Tibial artery (tissue), 4 donors: ENCODE data around the gene GLI2.

Source experiments
- DNase-seq, 2 donors: peaks; one replicate each; pipeline ENCODE4 v3.0.0-alpha.2; 2019
- H3K27ac ChIP-seq, 2 donors: fragments of 200-600 bp; sonication (generic) in 1 of 2; 1 replicate in 1 of 2; 2 replicates in 1 of 2; pipeline ENCODE4 v1.5.1; 2018 to 2019; ENCODE audit warnings: mild to moderate bottlenecking in 1 of 2
- H3K27me3 ChIP-seq, 2 donors: fragments of 200-600 bp; sonication (generic) in 1 of 2; one replicate each; pipeline versions ENCODE4 v1.5.1 to v1.6.0; 2016 to 2019
- H3K36me3 ChIP-seq, 3 donors: fragments of 200-600 bp; sonication (generic) in 2 of 3; one replicate each; pipeline ENCODE4 v1.5.1; 2016 to 2019; ENCODE audit warnings: mild to moderate bottlenecking in 2 of 3
- H3K4me1 ChIP-seq, 4 donors: fragments of 200-600 bp; sonication (generic) in 2 of 4; 1 replicate in 3 of 4; 2 replicates in 1 of 4; pipeline ENCODE4 v1.5.1; 2016 to 2019
- H3K4me3 ChIP-seq, 2 donors: fragments of 200-600 bp; sonication (generic) in 1 of 2; 1 replicate in 1 of 2; 2 replicates in 1 of 2; pipeline ENCODE4 v1.5.1; 2018 to 2019; ENCODE audit warnings: mild to moderate bottlenecking in 2 of 2
- H3K9me3 ChIP-seq, 3 donors: fragments of 200-600 bp; sonication (generic) in 1 of 3; one replicate each; pipeline ENCODE4 v1.5.1; 2016 to 2019
- CTCF ChIP-seq, 2 experiments: fragments of 200-600 bp in 1 of 2; fragments of 450-650 bp in 1 of 2; IDR thresholded peaks; one replicate each; pipeline ENCODE4 v1.5.1; 2017 to 2019; ENCODE audit warnings: antibody characterized with exemption in 2 of 2, mild to moderate bottlenecking in 1 of 2, moderate library complexity in 1 of 2
- intact Hi-C: fragments of 100-400 bp; cut with DNase I; formaldehyde crosslinking; loops from one replicate; pipeline ENCODE4 v1.15.0; 2023; ENCODE audit warnings: low total_unique reads

The GLI2 gene

DNA sequence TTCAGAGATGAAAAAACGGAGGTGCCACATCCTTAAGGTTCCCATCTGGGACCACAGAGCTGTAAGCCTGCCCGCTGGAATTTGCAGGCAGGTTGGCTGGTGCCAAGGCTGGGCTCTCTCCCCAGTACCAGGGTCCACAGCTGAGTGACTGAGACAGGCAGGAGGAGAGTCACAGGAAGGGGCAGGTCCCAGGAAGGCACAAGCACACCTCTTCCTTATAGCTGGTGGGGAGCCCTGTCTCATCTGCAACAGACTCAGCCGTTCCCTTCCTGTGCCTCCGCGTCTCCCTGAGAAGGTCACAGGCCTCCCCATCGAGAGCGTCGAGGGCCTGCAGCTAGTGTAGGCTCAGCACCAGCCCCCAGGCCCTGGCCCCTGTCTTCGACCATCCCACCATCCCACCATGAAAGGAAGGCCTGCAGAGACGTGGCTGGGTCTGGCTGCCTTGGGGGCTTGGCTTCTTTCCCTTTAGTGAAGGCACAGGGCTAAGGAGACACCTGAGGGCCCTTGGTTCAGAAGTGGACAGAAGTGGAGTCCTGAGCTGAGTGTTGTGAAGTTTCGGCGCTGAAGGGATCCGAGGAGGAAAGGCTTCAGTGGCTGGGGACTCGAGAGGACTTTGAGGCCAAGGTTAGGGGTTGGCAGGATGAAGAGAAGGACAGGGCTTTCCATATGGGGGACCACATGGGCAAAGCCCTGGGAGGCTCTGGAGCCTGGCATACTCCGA, 26.8 kb downstream of the GLI2 start:
- TF ChIP-seq CTCF (IDR thresholded peaks at IDR 0.05) = no peak
- Histone ChIP-seq H3K4me3 (no peak overlapping the region), H3K27me3 (no peaks in the 10 kb centered on the region), H3K4me1 (peaks cover 0 to 69% (median 55%) of the 10 kb centered on the region in 4 donors), H3K9me3 (no peaks in the 10 kb centered on the region), H3K36me3 (no peaks in the 10 kb centered on the region), H3K27ac (no peak overlapping the region)
- intact Hi-C loops = no loop called here
- peak; percentile 12 to 55 for DNase-seq

DNA sequence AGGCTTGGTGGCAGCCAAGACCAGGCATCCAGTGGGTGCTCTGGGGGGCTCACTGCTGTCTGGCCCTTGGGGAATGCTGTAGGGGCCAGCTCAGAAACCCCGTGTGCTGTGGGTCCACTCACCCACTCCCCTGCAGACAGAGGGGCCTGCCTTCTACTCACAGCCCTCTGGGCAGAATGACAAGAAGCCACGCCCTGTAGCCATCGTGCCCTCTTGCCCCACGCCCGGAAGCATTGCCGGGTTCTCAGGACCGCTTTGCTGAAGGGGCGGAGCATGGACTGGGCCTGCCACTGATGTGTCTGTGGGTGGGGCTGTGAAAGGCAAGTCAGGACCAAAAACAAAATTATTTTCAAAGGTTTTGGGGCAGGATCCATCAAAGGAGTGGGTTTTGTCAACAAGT, 27.8 kb downstream of the GLI2 start:
- intact Hi-C loops = no loop called here
- TF ChIP-seq CTCF (IDR thresholded peaks at IDR 0.05) = no peak
- H3K4me1 ChIP-seq = peaks cover 0 to 59% (median 46%) of the 10 kb centered on the region in 4 donors
- no peaks in the 10 kb centered on the region for H3K27me3 ChIP-seq
- H3K36me3 ChIP-seq = no peaks in the 10 kb centered on the region
- H3K27ac ChIP-seq = peak overlapping the region in 1 of 2 donors; percentile 7
- H3K4me3 ChIP-seq = no peak overlapping the region
- no peaks in the 10 kb centered on the region for H3K9me3 ChIP-seq
- DNase-seq = peak; percentile 51 to 71

- TF ChIP-seq CTCF (IDR thresholded peaks at IDR 0.05) = no peak
- Histone ChIP-seq H3K36me3 (no peaks in the 10 kb centered on the region), H3K4me3 (no peak overlapping the region), H3K27ac (peak overlapping the region in 1 of 2 donors; percentile 7), H3K9me3 (no peaks in the 10 kb centered on the region), H3K4me1 (peaks cover 0 to 54% (median 41%) of the 10 kb centered on the region in 4 donors), H3K27me3 (no peaks in the 10 kb centered on the region)
- peak; percentile 16 to 44 for DNase-seq
- intact Hi-C loops = no loop called here
Measured at GRCh38 chr2:120763931-120764330, 28.3 kb downstream of the GLI2 start.

DNA sequence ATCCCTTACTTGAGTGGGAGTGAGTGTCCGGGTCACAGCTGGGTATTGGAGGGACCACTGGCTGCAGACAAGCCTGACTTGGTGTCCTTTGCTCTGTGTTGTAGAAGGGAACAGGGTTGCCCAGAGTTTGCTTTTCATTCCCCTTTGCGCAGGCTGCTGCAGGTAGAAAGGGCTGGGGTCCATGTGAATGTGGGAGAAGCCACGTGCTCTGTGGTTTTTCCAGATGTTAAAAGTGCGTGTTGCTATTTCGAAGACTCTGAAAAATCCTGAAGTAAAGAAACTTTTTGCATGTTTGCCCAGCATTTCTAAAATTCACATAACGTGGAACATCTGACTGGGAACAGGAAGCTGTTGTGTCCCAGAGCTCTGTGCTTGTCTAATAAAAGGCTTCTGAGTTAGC, 28.8 kb downstream of the GLI2 start:
- Histone ChIP-seq H3K36me3 (no peaks in the 10 kb centered on the region), H3K4me1 (peaks cover 0 to 50% (median 39%) of the 10 kb centered on the region in 4 donors), H3K4me3 (no peak overlapping the region), H3K27ac (no peak overlapping the region), H3K27me3 (no peaks in the 10 kb centered on the region), H3K9me3 (no peaks in the 10 kb centered on the region)
- intact Hi-C loops = no loop called here
- DNase-seq = peak in 1 of 2 donors; percentile 15
- TF ChIP-seq CTCF (IDR thresholded peaks at IDR 0.05) = no peak

- no peak overlapping the region for H3K4me3 ChIP-seq
Measured at GRCh38 chr2:120764991-120765677, 29.5 kb downstream of the GLI2 start.

More at GRCh38 chr2:120764991-120765677, 29.5 kb downstream of the GLI2 start:
- H3K36me3 ChIP-seq = no peaks in the 10 kb centered on the region
- intact Hi-C loops = no loop called here
- peak; percentile 23 to 50 for DNase-seq
- peaks cover 0 to 47% (median 35%) of the 10 kb centered on the region in 4 donors for H3K4me1 ChIP-seq
- no peaks in the 10 kb centered on the region for H3K27me3 ChIP-seq
- no peak for TF ChIP-seq CTCF (IDR thresholded peaks at IDR 0.05)
- H3K27ac ChIP-seq = peak overlapping the region; percentile 17 to 20
- H3K9me3 ChIP-seq = no peaks in the 10 kb centered on the region
